GM12874 (cell line): ENCODE results near the gene CAMP.

ENCODE experiments used
- CTCF ChIP-seq: IDR thresholded peaks from 2 replicates; pipeline ENCODE4 v1.5.1; 2011; ENCODE audit warnings: low read depth, mild to moderate bottlenecking, control low read depth, low read length, moderate library complexity; ENCODE audit not compliant: insufficient read depth

Gene CAMP

GRCh38 chr3:48222616-48223513 is at the start of gene CAMP:
Gene CAMP, plus strand, starts transcription at chr3:48223495. Its CDS starts 17 bp downstream, at chr3:48223512.
- TF ChIP-seq CTCF, result no peak

DNA sequence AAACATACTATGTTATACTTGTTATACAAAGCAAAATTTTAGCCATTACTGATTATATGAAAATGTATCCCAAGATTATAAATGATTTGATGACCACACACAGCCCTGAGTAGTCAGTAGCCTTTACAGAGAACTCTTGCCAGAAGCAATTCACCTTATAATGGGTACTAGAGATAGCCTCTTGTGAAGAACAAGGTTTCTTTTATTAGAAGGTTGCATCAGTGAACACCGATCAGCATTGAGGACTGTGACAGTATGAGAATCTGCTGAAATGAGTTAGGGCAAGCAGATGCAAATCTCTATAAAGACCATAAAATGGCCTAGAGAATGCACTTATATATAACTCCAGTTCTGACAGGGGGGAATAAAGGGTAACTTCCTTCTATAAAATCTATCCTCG is 45.2 kb upstream of the CAMP start:
- no peak for TF ChIP-seq CTCF

DNA sequence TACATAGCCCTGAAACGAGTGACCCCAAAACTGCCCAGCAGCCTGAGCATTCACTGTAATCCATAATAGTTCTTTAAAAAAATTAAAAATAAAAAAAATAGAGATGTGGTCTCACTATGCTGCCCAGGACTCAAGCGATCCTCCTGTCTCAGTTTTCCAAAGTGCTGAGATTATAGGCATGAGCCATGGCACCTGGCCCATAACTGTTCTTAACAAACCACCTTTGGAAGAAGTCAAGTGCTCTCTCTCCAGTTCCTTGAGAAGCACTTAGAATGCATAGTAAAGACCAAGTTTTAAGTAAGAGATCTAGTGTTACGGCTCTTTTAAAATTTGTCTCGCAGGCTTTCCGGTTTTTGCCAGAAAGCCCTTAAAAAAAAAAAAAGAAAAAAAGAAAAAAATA is 43.3 kb upstream of the CAMP start:
- TF ChIP-seq CTCF, result no peak

DNA sequence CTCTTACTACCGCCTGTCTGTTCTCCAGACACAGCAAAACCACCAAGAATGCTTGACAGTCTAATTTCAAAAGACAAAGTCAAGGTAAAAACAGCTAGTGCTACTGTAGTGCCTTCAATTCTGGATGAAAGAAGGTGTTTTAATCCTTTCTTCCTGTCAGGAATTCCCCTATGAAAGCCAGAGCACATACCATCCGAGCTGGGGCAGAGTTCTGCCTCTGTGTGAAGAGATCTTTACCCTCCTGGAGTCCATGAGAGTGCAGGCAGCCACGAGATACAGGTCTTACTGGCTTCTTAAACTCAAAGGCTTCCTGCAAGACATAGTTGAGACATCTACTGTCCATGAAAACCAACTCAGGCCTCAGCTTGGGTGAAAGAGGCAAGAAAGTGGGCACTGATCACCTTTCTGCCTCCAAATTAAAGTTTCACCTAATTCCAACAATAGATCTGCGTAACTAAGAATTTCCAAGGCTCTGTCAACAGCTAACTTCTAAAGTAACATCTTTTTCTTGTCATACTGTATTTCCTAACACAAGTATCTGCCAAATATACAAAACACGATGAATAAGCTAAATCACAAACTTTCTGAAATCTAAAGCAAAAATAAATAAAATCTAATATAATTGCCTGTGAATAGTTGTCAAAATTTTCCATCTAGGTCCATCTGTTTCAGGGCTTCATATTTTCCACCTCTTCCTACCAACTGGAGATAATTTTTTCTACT is 42.6 kb upstream of the CAMP start:
- TF ChIP-seq CTCF, result no peak

DNA sequence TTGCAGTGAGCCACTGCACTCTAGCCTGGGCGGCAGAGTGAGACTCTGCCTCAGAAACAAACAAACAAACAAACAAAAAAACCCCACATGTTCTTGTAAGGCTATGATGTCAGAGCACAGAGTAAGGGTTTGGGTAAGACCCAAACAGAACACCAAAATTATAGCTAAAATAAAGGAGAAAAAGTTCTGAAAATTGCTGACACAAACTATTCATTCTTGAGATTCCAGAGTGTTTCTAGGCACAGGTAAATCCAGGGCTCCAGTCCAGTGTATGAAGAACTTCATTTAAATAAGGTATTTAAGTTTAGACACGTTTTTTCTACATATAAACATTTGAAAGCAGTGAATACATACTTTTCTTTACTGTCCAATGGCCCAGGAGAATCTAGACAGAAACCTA is 39.0 kb upstream of the CAMP start:
- no peak for TF ChIP-seq CTCF

DNA sequence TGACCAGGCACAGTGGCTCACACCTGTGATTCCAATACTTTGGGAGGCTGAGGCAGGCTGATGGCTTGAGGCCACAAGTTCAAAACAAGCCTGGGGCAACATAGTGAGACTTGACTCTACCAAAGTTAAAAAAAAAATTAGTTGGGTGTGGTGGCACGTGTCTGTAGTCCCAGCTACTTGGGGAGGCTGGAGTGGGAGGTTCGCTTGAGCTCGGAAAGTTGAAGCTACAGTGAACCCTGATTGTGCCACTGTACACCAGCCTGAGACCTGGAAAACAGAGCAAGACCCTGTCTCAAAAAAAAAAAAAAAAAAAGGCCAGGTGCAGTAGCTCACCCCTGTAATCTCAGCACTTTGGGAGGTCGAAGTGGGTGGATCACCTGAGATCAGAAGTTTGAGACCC is 38.2 kb upstream of the CAMP start:
- no peak for TF ChIP-seq CTCF

DNA sequence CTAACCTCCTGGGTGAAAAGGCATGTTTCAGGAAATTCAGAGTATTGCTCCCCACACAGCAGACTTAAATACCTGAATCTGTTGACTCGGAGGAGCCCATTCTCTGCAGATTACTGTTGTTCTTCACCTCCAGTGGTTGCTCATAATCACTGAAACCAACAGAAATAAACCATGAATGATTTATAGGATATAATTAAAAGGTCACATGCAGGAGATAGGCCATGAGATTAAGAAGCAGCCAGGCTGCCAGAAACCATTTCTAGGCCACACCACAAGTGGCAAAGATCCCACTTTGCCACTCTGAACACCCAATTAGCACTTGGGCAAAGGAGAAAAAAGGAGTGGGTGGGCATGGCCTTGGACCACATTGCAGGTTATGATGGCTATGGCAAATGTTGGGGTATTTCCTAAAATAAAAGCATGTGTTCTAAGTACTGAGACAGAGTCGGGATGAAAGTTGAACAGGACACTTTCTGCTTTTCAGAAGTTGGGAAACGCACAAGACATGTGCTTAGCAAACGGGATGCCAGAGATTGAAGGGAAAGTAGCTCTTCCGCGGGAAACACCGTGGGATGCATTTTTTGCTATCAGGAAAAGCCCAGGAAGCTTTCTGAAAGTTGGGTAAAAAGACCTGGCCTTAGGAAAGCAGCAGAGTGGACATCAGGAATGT is 36.5 kb upstream of the CAMP start:
- TF ChIP-seq CTCF, result no peak
